ENCODE results near the gene RPL15.
"Not testable (repeated sequence)": the region's sequence is repeated elsewhere in the genome, so short reads cannot be mapped to it uniquely, and the experiment has no call there.

RPL15 gene

GRCh38 chr3:23888617-23889228 is 28.2 kb upstream of the RPL15 start:
- Histone ChIP-seq H3K9me3 (ENCODE audit: control insufficient read depth in 1 of 2, low read length in 2 of 2) (no peaks in the 10 kb centered on the region), H3K27me3 (ENCODE audit: control insufficient read depth in 1 of 2, insufficient read depth in 2 of 2, low read length in 2 of 2) (no peaks in the 10 kb centered on the region), H3K4me1 (ENCODE audit: control insufficient read depth in 1 of 2, insufficient read depth in 2 of 2, low read length in 2 of 2) (no peaks in the 10 kb centered on the region), H3K9ac (ENCODE audit: low read depth in 1 of 2, low read length in 2 of 2) (no peak overlapping the region), H3K4me3 (ENCODE audit: low read depth in 1 of 2, low read length in 2 of 2) (no peak overlapping the region), H3K36me3 (ENCODE audit: control insufficient read depth in 1 of 2, insufficient read depth in 2 of 2, low read length in 2 of 2) (peaks cover 2 to 19% of the 10 kb centered on the region in 2 donors), H3K27ac (ENCODE audit: low read depth, low read length) (no peak overlapping the region)

- Histone ChIP-seq H3K36me3 (ENCODE audit: control insufficient read depth in 1 of 2, insufficient read depth in 2 of 2, low read length in 2 of 2) (peaks cover 2 to 25% of the 10 kb centered on the region in 2 donors), H3K9ac (ENCODE audit: low read depth in 1 of 2, low read length in 2 of 2) (no peak overlapping the region), H3K4me3 (ENCODE audit: low read depth in 1 of 2, low read length in 2 of 2) (no peak overlapping the region), H3K4me1 (ENCODE audit: control insufficient read depth in 1 of 2, insufficient read depth in 2 of 2, low read length in 2 of 2) (no peaks in the 10 kb centered on the region), H3K27me3 (ENCODE audit: control insufficient read depth in 1 of 2, insufficient read depth in 2 of 2, low read length in 2 of 2) (no peaks in the 10 kb centered on the region), H3K9me3 (ENCODE audit: control insufficient read depth in 1 of 2, low read length in 2 of 2) (no peaks in the 10 kb centered on the region), H3K27ac (ENCODE audit: low read depth, low read length) (no peak overlapping the region)
Observed at GRCh38 chr3:23889386-23889785, 27.5 kb upstream of the RPL15 start.

- no peak overlapping the region for H3K9ac ChIP-seq (ENCODE audit: low read depth in 1 of 2, low read length in 2 of 2)
- H3K36me3 ChIP-seq (ENCODE audit: control insufficient read depth in 1 of 2, insufficient read depth in 2 of 2, low read length in 2 of 2), result peaks cover 2 to 29% of the 10 kb centered on the region in 2 donors
- no peaks in the 10 kb centered on the region for H3K9me3 ChIP-seq (ENCODE audit: control insufficient read depth in 1 of 2, low read length in 2 of 2)
- no peaks in the 10 kb centered on the region for H3K27me3 ChIP-seq (ENCODE audit: control insufficient read depth in 1 of 2, insufficient read depth in 2 of 2, low read length in 2 of 2)
- no peak overlapping the region for H3K27ac ChIP-seq (ENCODE audit: low read depth, low read length)
- H3K4me3 ChIP-seq (ENCODE audit: low read depth in 1 of 2, low read length in 2 of 2), result no peak overlapping the region
- no peaks in the 10 kb centered on the region for H3K4me1 ChIP-seq (ENCODE audit: control insufficient read depth in 1 of 2, insufficient read depth in 2 of 2, low read length in 2 of 2)
Observed at GRCh38 chr3:23889950-23890349, 27.0 kb upstream of the RPL15 start.

- Histone ChIP-seq H3K36me3 (ENCODE audit: control insufficient read depth in 1 of 2, insufficient read depth in 2 of 2, low read length in 2 of 2) (peaks cover 2 to 45% of the 10 kb centered on the region in 2 donors), H3K4me1 (ENCODE audit: control insufficient read depth in 1 of 2, insufficient read depth in 2 of 2, low read length in 2 of 2) (no peaks in the 10 kb centered on the region), H3K4me3 (ENCODE audit: low read depth in 1 of 2, low read length in 2 of 2) (no peak overlapping the region)
Observed at GRCh38 chr3:23894254-23895061, 22.5 kb upstream of the RPL15 start.

GRCh38 chr3:23895181-23895580 is 21.8 kb upstream of the RPL15 start:
- no peak overlapping the region for H3K27ac ChIP-seq (ENCODE audit: low read depth, low read length)
- peaks cover 2 to 48% of the 10 kb centered on the region in 2 donors for H3K36me3 ChIP-seq (ENCODE audit: control insufficient read depth in 1 of 2, insufficient read depth in 2 of 2, low read length in 2 of 2)
- H3K4me3 ChIP-seq (ENCODE audit: low read depth in 1 of 2, low read length in 2 of 2), result no peak overlapping the region

More at GRCh38 chr3:23894254-23895061, 22.5 kb upstream of the RPL15 start:
- Histone ChIP-seq H3K27ac (ENCODE audit: low read depth, low read length) (no peak overlapping the region), H3K9ac (ENCODE audit: low read depth in 1 of 2, low read length in 2 of 2) (no peak overlapping the region), H3K9me3 (ENCODE audit: control insufficient read depth in 1 of 2, low read length in 2 of 2) (no peaks in the 10 kb centered on the region), H3K27me3 (ENCODE audit: control insufficient read depth in 1 of 2, insufficient read depth in 2 of 2, low read length in 2 of 2) (no peaks in the 10 kb centered on the region)

GRCh38 chr3:23900744-23901143 is 16.2 kb upstream of the RPL15 start:
- Histone ChIP-seq H3K4me3 (ENCODE audit: low read depth in 1 of 2, low read length in 2 of 2) (no peak overlapping the region), H3K36me3 (ENCODE audit: control insufficient read depth in 1 of 2, insufficient read depth in 2 of 2, low read length in 2 of 2) (peaks cover 3 to 17% of the 10 kb centered on the region in 2 donors), H3K27ac (ENCODE audit: low read depth, low read length) (no peak overlapping the region), H3K9me3 (ENCODE audit: control insufficient read depth in 1 of 2, low read length in 2 of 2) (no peaks in the 10 kb centered on the region), H3K27me3 (ENCODE audit: control insufficient read depth in 1 of 2, insufficient read depth in 2 of 2, low read length in 2 of 2) (no peaks in the 10 kb centered on the region), H3K4me1 (ENCODE audit: control insufficient read depth in 1 of 2, insufficient read depth in 2 of 2, low read length in 2 of 2) (no peaks in the 10 kb centered on the region), H3K9ac (ENCODE audit: low read depth in 1 of 2, low read length in 2 of 2) (no peak overlapping the region)

More at GRCh38 chr3:23895181-23895580, 21.8 kb upstream of the RPL15 start:
- H3K9ac ChIP-seq (ENCODE audit: low read depth in 1 of 2, low read length in 2 of 2), result no peak overlapping the region
- no peaks in the 10 kb centered on the region for H3K4me1 ChIP-seq (ENCODE audit: control insufficient read depth in 1 of 2, insufficient read depth in 2 of 2, low read length in 2 of 2)
- H3K9me3 ChIP-seq (ENCODE audit: control insufficient read depth in 1 of 2, low read length in 2 of 2), result no peaks in the 10 kb centered on the region
- H3K27me3 ChIP-seq (ENCODE audit: control insufficient read depth in 1 of 2, insufficient read depth in 2 of 2, low read length in 2 of 2), result no peaks in the 10 kb centered on the region

GRCh38 chr3:23904545-23904944 is 12.4 kb upstream of the RPL15 start:
- H3K36me3 ChIP-seq (ENCODE audit: control insufficient read depth in 1 of 2, insufficient read depth in 2 of 2, low read length in 2 of 2), result peaks cover 3 to 8% of the 10 kb centered on the region in 2 donors
- H3K9me3 ChIP-seq (ENCODE audit: control insufficient read depth in 1 of 2, low read length in 2 of 2), result no peaks in the 10 kb centered on the region
- no peak overlapping the region for H3K9ac ChIP-seq (ENCODE audit: low read depth in 1 of 2, low read length in 2 of 2)
- no peak overlapping the region for H3K4me3 ChIP-seq (ENCODE audit: low read depth in 1 of 2, low read length in 2 of 2)
- H3K4me1 ChIP-seq (ENCODE audit: control insufficient read depth in 1 of 2, insufficient read depth in 2 of 2, low read length in 2 of 2), result no peaks in the 10 kb centered on the region
- no peaks in the 10 kb centered on the region for H3K27me3 ChIP-seq (ENCODE audit: control insufficient read depth in 1 of 2, insufficient read depth in 2 of 2, low read length in 2 of 2)
- no peak overlapping the region for H3K27ac ChIP-seq (ENCODE audit: low read depth, low read length)

GRCh38 chr3:23909341-23909740 is 7.6 kb upstream of the RPL15 start:
- Histone ChIP-seq H3K9me3 (ENCODE audit: control insufficient read depth in 1 of 2, low read length in 2 of 2) (no peaks in the 10 kb centered on the region), H3K27me3 (ENCODE audit: control insufficient read depth in 1 of 2, insufficient read depth in 2 of 2, low read length in 2 of 2) (no peaks in the 10 kb centered on the region), H3K9ac (ENCODE audit: low read depth in 1 of 2, low read length in 2 of 2) (no peak overlapping the region), H3K36me3 (ENCODE audit: control insufficient read depth in 1 of 2, insufficient read depth in 2 of 2, low read length in 2 of 2) (peaks cover under 1 to 8% of the 10 kb centered on the region in 2 donors), H3K4me3 (ENCODE audit: low read depth in 1 of 2, low read length in 2 of 2) (no peak overlapping the region), H3K4me1 (ENCODE audit: control insufficient read depth in 1 of 2, insufficient read depth in 2 of 2, low read length in 2 of 2) (peaks cover 0 to 6% of the 10 kb centered on the region in 2 donors), H3K27ac (ENCODE audit: low read depth, low read length) (no peak overlapping the region)

- H3K27ac ChIP-seq (ENCODE audit: low read depth, low read length), result no peak overlapping the region
- peaks cover 0 to 8% of the 10 kb centered on the region in 2 donors for H3K36me3 ChIP-seq (ENCODE audit: control insufficient read depth in 1 of 2, insufficient read depth in 2 of 2, low read length in 2 of 2)
- H3K9ac ChIP-seq (ENCODE audit: low read depth in 1 of 2, low read length in 2 of 2), result no peak overlapping the region
- peaks cover 11 to 16% of the 10 kb centered on the region in 2 donors for H3K4me1 ChIP-seq (ENCODE audit: control insufficient read depth in 1 of 2, insufficient read depth in 2 of 2, low read length in 2 of 2)
- no peaks in the 10 kb centered on the region for H3K9me3 ChIP-seq (ENCODE audit: control insufficient read depth in 1 of 2, low read length in 2 of 2)
- no peak overlapping the region for H3K4me3 ChIP-seq (ENCODE audit: low read depth in 1 of 2, low read length in 2 of 2)
- H3K27me3 ChIP-seq (ENCODE audit: control insufficient read depth in 1 of 2, insufficient read depth in 2 of 2, low read length in 2 of 2), result no peaks in the 10 kb centered on the region
Observed at GRCh38 chr3:23911397-23911796, 5.5 kb upstream of the RPL15 start.

GRCh38 chr3:23912335-23912734 is 4.6 kb upstream of the RPL15 start:
- H3K9me3 ChIP-seq (ENCODE audit: control insufficient read depth in 1 of 2, low read length in 2 of 2); H3K4me3 ChIP-seq (ENCODE audit: low read depth in 1 of 2, low read length in 2 of 2); H3K27ac ChIP-seq (ENCODE audit: low read depth, low read length); H3K27me3 ChIP-seq (ENCODE audit: control insufficient read depth in 1 of 2, insufficient read depth in 2 of 2, low read length in 2 of 2); H3K9ac ChIP-seq (ENCODE audit: low read depth in 1 of 2, low read length in 2 of 2); H3K36me3 ChIP-seq (ENCODE audit: control insufficient read depth in 1 of 2, insufficient read depth in 2 of 2, low read length in 2 of 2): not testable (repeated sequence)
- H3K4me1 ChIP-seq (ENCODE audit: control insufficient read depth in 1 of 2, insufficient read depth in 2 of 2, low read length in 2 of 2), result peaks cover 11 to 16% of the 10 kb centered on the region in 2 donors

Data from duodenal mucosa (tissue), 2 donors.